CD14-positive monocyte (primary cell): ENCODE data around the gene SLC35F3. TPM values are rescaled to one million over a fixed set of nuclear protein-coding genes. Genes with fewer than 3 reads are reported as not detected.

Experiments
- DNase-seq, 3 donors: peaks; one replicate each; pipeline ENCODE4 v3.0.0-alpha.2; 2011 to 2022
- H2AFZ ChIP-seq: 2 replicates; pipeline ENCODE4 v1.6.0; 2012; ENCODE audit warnings: mild to moderate bottlenecking, low read depth, low read length, inconsistent platforms; ENCODE audit not compliant: insufficient read depth, poor library complexity, severe bottlenecking
- H3K27ac ChIP-seq, 2 donors: 1 replicate in 1 of 2; 2 replicates in 1 of 2; pipeline ENCODE4 v1.5.1; 2012 to 2013; ENCODE audit warnings: low read length in 2 of 2, control low read depth in 1 of 2, inconsistent platforms in 1 of 2, low read depth in 1 of 2, mild to moderate bottlenecking in 1 of 2
- H3K27me3 ChIP-seq, 2 donors: one replicate each; pipeline versions ENCODE4 v1.6.0 to v1.6.1; 2011 to 2013; ENCODE audit warnings: low read length in 2 of 2; ENCODE audit not compliant: control insufficient read depth in 2 of 2, insufficient read depth in 2 of 2
- H3K36me3 ChIP-seq, 2 donors: replicated peaks in 1 of 2; 1 replicate in 1 of 2; 2 replicates in 1 of 2; pipeline versions ENCODE4 v1.5.1 to v1.6.1; 2012 to 2013; ENCODE audit warnings: low read length in 2 of 2, control low read depth in 1 of 2, inconsistent platforms in 1 of 2, mild to moderate bottlenecking in 1 of 2; ENCODE audit not compliant: insufficient read depth in 2 of 2, control insufficient read depth in 1 of 2
- H3K4me1 ChIP-seq, 2 donors: 1 replicate in 1 of 2; 2 replicates in 1 of 2; pipeline versions ENCODE4 v1.5.1 to v1.6.1; 2012 to 2013; ENCODE audit warnings: low read length in 2 of 2, control low read depth in 1 of 2, inconsistent platforms in 1 of 2, mild to moderate bottlenecking in 1 of 2, moderate library complexity in 1 of 2; ENCODE audit not compliant: insufficient read depth in 2 of 2, control insufficient read depth in 1 of 2
- H3K4me2 ChIP-seq: replicated peaks from 2 replicates; pipeline ENCODE3; 2012; ENCODE audit warnings: low read length, moderate library complexity, mild to moderate bottlenecking; ENCODE audit not compliant: poor library complexity, severe bottlenecking; ENCODE audit errors: extremely low read depth
- H3K4me3 ChIP-seq, 3 experiments: fragments of 200-600 bp in 1 of 3; sonication (generic) in 1 of 3; replicated peaks in 1 of 3; 1 replicate in 2 of 3; 2 replicates in 1 of 3; pipeline ENCODE4 v1.5.1; 2011 to 2013; ENCODE audit warnings: low read length in 3 of 3, mild to moderate bottlenecking in 3 of 3, control low read depth in 2 of 3, low read depth in 2 of 3, inconsistent platforms in 1 of 3, moderate library complexity in 1 of 3
- H3K79me2 ChIP-seq: 2 replicates; pipeline ENCODE4 v1.6.0; 2012; ENCODE audit warnings: mild to moderate bottlenecking, control low read depth, inconsistent platforms, low read length, moderate library complexity; ENCODE audit not compliant: insufficient read depth
- H3K9ac ChIP-seq: 2 replicates; pipeline ENCODE4 v1.6.0; 2017; ENCODE audit warnings: low read length, mild to moderate bottlenecking; ENCODE audit not compliant: insufficient read depth, poor library complexity, severe bottlenecking
- H3K9me3 ChIP-seq, 2 donors: replicated peaks in 1 of 2; 1 replicate in 1 of 2; 2 replicates in 1 of 2; pipeline versions ENCODE4 v1.5.1 to v1.6.1; 2012 to 2013; ENCODE audit warnings: low read length in 2 of 2, control low read depth in 1 of 2; ENCODE audit not compliant: control insufficient read depth in 1 of 2, insufficient read depth in 1 of 2
- H4K20me1 ChIP-seq: 2 replicates; pipeline ENCODE4 v1.6.0; 2012; ENCODE audit warnings: mild to moderate bottlenecking, low read length, control low read depth, moderate library complexity; ENCODE audit not compliant: insufficient read depth
- H3K27ac Mint-ChIP-seq, 7 donors: one replicate each; pipeline ENCODE4 v1.8.0; 2020; ENCODE audit warnings: mild to moderate bottlenecking in 7 of 7, mixed read lengths in 7 of 7, moderate library complexity in 6 of 7, inconsistent platforms in 2 of 7
- H3K27me3 Mint-ChIP-seq, 3 donors: one replicate each; pipeline ENCODE4 v1.8.0; 2021 to 2022; ENCODE audit warnings: low read depth in 3 of 3, mild to moderate bottlenecking in 3 of 3, mixed read lengths in 3 of 3, moderate library complexity in 3 of 3, inconsistent platforms in 1 of 3
- H3K36me3 Mint-ChIP-seq, 2 donors: one replicate each; pipeline ENCODE4 v1.8.0; 2020; ENCODE audit warnings: mixed read lengths in 2 of 2, inconsistent platforms in 1 of 2, mild to moderate bottlenecking in 1 of 2
- H3K4me1 Mint-ChIP-seq: one replicate; pipeline ENCODE4 v1.8.0; 2020; ENCODE audit warnings: mild to moderate bottlenecking, mixed read lengths
- H3K4me3 Mint-ChIP-seq, 2 donors: one replicate each; pipeline ENCODE4 v1.8.0; 2020; ENCODE audit warnings: mild to moderate bottlenecking in 2 of 2, mixed read lengths in 2 of 2, moderate library complexity in 1 of 2
- H3K9me3 Mint-ChIP-seq, 7 donors: one replicate each; pipeline ENCODE4 v1.8.0; 2020 to 2022; ENCODE audit warnings: mixed read lengths in 7 of 7, mild to moderate bottlenecking in 6 of 7, moderate library complexity in 6 of 7, inconsistent platforms in 2 of 7
- WGBS: methylation state at CpG from one replicate; pipeline ENCODE4 v1.1.5; 2013; ENCODE audit warnings: missing lambda C conversion rate; ENCODE audit not compliant: insufficient coverage; 5-methylcytosine and 5-hydroxymethylcytosine counted together
- intact Hi-C, 2 donors: fragments of 100-400 bp; cut with micrococcal nuclease; formaldehyde crosslinking; loops; one replicate each; pipeline versions ENCODE4 v1.15.0 to v1.15.1; 2023
- polyA plus RNA-seq, 3 donors: library from polyadenylated mRNA; depleted of rRNA in 1 of 3; unstranded in 2 of 3; stranded (reverse) in 1 of 3; fragments of 300-500 nt in 2 of 3; fragments of >200 nt in 1 of 3; fragmentation: Illumina TruSeq in 2 of 3; gene quantifications; 1 replicate in 2 of 3; 2 replicates in 1 of 3; pipeline ENCODE4 v1.2.3, GENCODE V29; 2012 to 2021
- TF ChIP-seq, protein P1 (sequence below): fragments of 200-600 bp; IDR thresholded peaks from one replicate; pipeline ENCODE4 v1.8.0; 2022; ENCODE audit warnings: antibody characterized with exemption, mild to moderate bottlenecking

SLC35F3 gene
- polyA plus RNA-seq, 3 donors: 0.17 to 0.78 TPM; not detected in 1

- 100% methylated on average over 1 of the region's 2 CpGs for WGBS
- Mint-ChIP-seq H3K27ac (no peak overlapping the region), H3K4me3 (no peak overlapping the region), H3K9me3 (peaks cover 0 to 2% (median 0%) of the 10 kb centered on the region in 7 donors), H3K27me3 (peaks cover 0 to 4% (median 4%) of the 10 kb centered on the region in 3 donors), H3K36me3 (no peaks in the 10 kb centered on the region), H3K4me1 (peaks cover 12% of the 10 kb centered on the region)
- no peak overlapping the region for H3K4me3 ChIP-seq
- H4K20me1 ChIP-seq: no peaks in the 10 kb centered on the region
- H3K79me2 ChIP-seq: no peaks in the 10 kb centered on the region
- H3K36me3 ChIP-seq: no peaks in the 10 kb centered on the region
- peaks cover 14% of the 10 kb centered on the region in 2 donors for H3K4me1 ChIP-seq
- no peak overlapping the region for H3K4me2 ChIP-seq
- no peak overlapping the region for H3K9ac ChIP-seq
- no peak for DNase-seq
- H3K27ac ChIP-seq: no peak overlapping the region
- no peaks in the 10 kb centered on the region for H3K27me3 ChIP-seq
- no peak overlapping the region for H2AFZ ChIP-seq
- intact Hi-C loops: no loop called here
- TF ChIP-seq, protein P1, sequence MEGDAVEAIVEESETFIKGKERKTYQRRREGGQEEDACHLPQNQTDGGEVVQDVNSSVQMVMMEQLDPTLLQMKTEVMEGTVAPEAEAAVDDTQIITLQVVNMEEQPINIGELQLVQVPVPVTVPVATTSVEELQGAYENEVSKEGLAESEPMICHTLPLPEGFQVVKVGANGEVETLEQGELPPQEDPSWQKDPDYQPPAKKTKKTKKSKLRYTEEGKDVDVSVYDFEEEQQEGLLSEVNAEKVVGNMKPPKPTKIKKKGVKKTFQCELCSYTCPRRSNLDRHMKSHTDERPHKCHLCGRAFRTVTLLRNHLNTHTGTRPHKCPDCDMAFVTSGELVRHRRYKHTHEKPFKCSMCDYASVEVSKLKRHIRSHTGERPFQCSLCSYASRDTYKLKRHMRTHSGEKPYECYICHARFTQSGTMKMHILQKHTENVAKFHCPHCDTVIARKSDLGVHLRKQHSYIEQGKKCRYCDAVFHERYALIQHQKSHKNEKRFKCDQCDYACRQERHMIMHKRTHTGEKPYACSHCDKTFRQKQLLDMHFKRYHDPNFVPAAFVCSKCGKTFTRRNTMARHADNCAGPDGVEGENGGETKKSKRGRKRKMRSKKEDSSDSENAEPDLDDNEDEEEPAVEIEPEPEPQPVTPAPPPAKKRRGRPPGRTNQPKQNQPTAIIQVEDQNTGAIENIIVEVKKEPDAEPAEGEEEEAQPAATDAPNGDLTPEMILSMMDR: no peak
- no peaks in the 10 kb centered on the region for H3K9me3 ChIP-seq
These were observed 335.0 kb downstream of the SLC35F3 start for GRCh38 chr1:234239515-234239914.

DNA sequence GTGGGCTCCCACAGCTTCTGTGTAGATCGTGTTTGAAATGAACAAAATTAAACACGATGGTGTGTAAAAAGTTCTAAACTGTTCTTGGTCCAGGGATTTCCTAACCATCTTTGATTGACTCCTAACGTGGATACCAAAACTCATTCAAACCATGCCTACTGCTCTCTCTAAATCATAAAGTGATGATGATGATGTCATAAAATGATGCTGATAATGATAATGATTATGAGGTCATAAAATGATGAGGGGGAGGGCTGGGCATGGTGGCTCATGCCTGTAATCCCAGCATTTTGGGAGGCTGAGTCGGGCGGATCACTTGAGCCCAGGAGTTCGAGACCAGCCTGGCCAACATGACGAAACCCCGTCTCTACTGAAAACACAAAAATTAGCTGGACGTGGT, 335.5 kb downstream of the SLC35F3 start:
- Mint-ChIP-seq H3K9me3 (peaks cover 0 to 2% (median 0%) of the 10 kb centered on the region in 7 donors), H3K4me3 (no peak overlapping the region), H3K4me1 (peaks cover 16% of the 10 kb centered on the region), H3K27me3 (peaks cover 0 to 4% (median 4%) of the 10 kb centered on the region in 3 donors), H3K36me3 (no peaks in the 10 kb centered on the region), H3K27ac (no peak overlapping the region)
- no peaks in the 10 kb centered on the region for H3K79me2 ChIP-seq
- H3K9ac ChIP-seq: no peak overlapping the region
- intact Hi-C loops: no loop called here
- no peak overlapping the region for H2AFZ ChIP-seq
- H3K36me3 ChIP-seq: no peaks in the 10 kb centered on the region
- H3K4me1 ChIP-seq: peaks cover 16 to 17% of the 10 kb centered on the region in 2 donors
- TF ChIP-seq, protein P1: no peak
- no peak overlapping the region for H3K4me3 ChIP-seq
- 98% methylated on average over 6 of the region's 9 CpGs for WGBS
- no peaks in the 10 kb centered on the region for H3K27me3 ChIP-seq
- H4K20me1 ChIP-seq: no peaks in the 10 kb centered on the region
- no peaks in the 10 kb centered on the region for H3K9me3 ChIP-seq
- H3K27ac ChIP-seq: no peak overlapping the region
- DNase-seq: no peak
- no peak overlapping the region for H3K4me2 ChIP-seq
